HepG2 (cell line): ENCODE measurements around the gene EPHX1. TPM values are rescaled to one million over a fixed set of nuclear protein-coding genes. Genes with fewer than 3 reads are reported as not detected.

ENCODE experiments used
- NFIB ChIP-seq: sonication (generic); formaldehyde crosslinking; IDR thresholded peaks from 2 replicates; pipeline ENCODE4 v1.9.0; 2021; ENCODE audit warnings: missing genetic modification reagents, mild to moderate bottlenecking, borderline replicate concordance
- PATZ1 ChIP-seq: sonication (generic); formaldehyde crosslinking; IDR thresholded peaks from 2 replicates; pipeline ENCODE4 v1.4.0; 2020; ENCODE audit warnings: missing genetic modification reagents
- TERF1 ChIP-seq: sonication (generic); formaldehyde crosslinking; IDR thresholded peaks from 2 replicates; pipeline ENCODE4 v1.8.0; 2022; ENCODE audit warnings: mild to moderate bottlenecking, missing genetic modification reagents, moderate library complexity
- XBP1 ChIP-seq: sonication (generic); formaldehyde crosslinking; IDR thresholded peaks from 2 replicates; pipeline ENCODE4 v1.5.0; 2020; ENCODE audit warnings: missing genetic modification reagents
- ZBTB46 ChIP-seq: sonication (generic); formaldehyde crosslinking; IDR thresholded peaks from 2 replicates; pipeline ENCODE4 v1.4.0; 2020; ENCODE audit warnings: mild to moderate bottlenecking, missing genetic modification reagents, borderline replicate concordance
- ZNF609 ChIP-seq: sonication (generic); formaldehyde crosslinking; IDR thresholded peaks from 2 replicates; pipeline ENCODE4 v1.4.0; 2020; ENCODE audit warnings: mild to moderate bottlenecking, missing genetic modification reagents, borderline replicate concordance
- polyA plus RNA-seq, 8 experiments: library from polyadenylated mRNA; depleted of rRNA in 3 of 8; stranded (reverse) in 7 of 8; unstranded in 1 of 8; fragments of >200 nt; fragmentation: Illumina TruSeq in 4 of 8; extraction: Trizol in 4 of 8; gene quantifications; 2 replicates each; pipeline versions ENCODE4 v1.2.1 to v1.2.3, GENCODE V29; 2011 to 2016; ENCODE audit warnings: low read depth in 4 of 8, missing spikeins in 1 of 8, mixed read lengths in 1 of 8; ENCODE audit not compliant: insufficient read depth in 1 of 8
- total RNA-seq, 5 experiments: library from RNA; depleted of rRNA; stranded (reverse); fragments of >200 nt; fragmentation: Illumina TruSeq; extraction: Trizol; gene quantifications; 2 replicates each; pipeline ENCODE4 v1.2.3, GENCODE V29; 2016; ENCODE audit warnings: low read depth in 1 of 5

Gene EPHX1
- total and polyA plus RNA-seq, 2 of the 13 experiments (the other 11 are each of a cell fraction or from before 2014, with no cell fraction given), result 27.7 to 36.5 TPM

- TF ChIP-seq ZNF609 (no peak), TERF1 (CRISPR knock-in tag) (no peak), PATZ1 (CRISPR knock-in tag) (no peak), ZBTB46 (no peak), XBP1 (CRISPR knock-in tag) (no peak), NFIB (CRISPR knock-in tag) (no peak)
Measured at GRCh38 chr1:225873281-225873850, 63.4 kb downstream of the EPHX1 start (continued).
